ENCODE data around the gene SLC22A3.
"Not testable (repeated sequence)": the region's sequence is repeated elsewhere in the genome, so short reads cannot be mapped to it uniquely, and the experiment has no call there.

The SLC22A3 gene

GRCh38 chr6:160348223-160349019 is at the start of gene SLC22A3:
SLC22A3 (plus strand) TSS chr6:160348378; CDS start chr6:160348420, 42 bp downstream.
- DNase-seq (ENCODE audit: low spot score), result no peak

GRCh38 chr6:160299559-160299958 is 48.6 kb upstream of the SLC22A3 start:
- no peak for DNase-seq (ENCODE audit: low spot score)

- no peak for DNase-seq (ENCODE audit: low spot score)
These were observed 48.0 kb upstream of the SLC22A3 start for GRCh38 chr6:160300076-160300695.

- no peak for DNase-seq (ENCODE audit: low spot score)
These were observed 46.8 kb upstream of the SLC22A3 start for GRCh38 chr6:160301339-160301738.

GRCh38 chr6:160302431-160303082 is 45.6 kb upstream of the SLC22A3 start:
- not testable (repeated sequence) for DNase-seq (ENCODE audit: low spot score)

- no peak for DNase-seq (ENCODE audit: low spot score)
These were observed 44.4 kb upstream of the SLC22A3 start for GRCh38 chr6:160303806-160304205.

GRCh38 chr6:160305926-160306713 is 42.1 kb upstream of the SLC22A3 start:
- no peak for DNase-seq (ENCODE audit: low spot score)

GRCh38 chr6:160309718-160310117 is 38.5 kb upstream of the SLC22A3 start:
- no peak for DNase-seq (ENCODE audit: low spot score)

- no peak for DNase-seq (ENCODE audit: low spot score)
These were observed 35.3 kb upstream of the SLC22A3 start for GRCh38 chr6:160312900-160313299.

- DNase-seq (ENCODE audit: low spot score), result no peak
These were observed 32.9 kb upstream of the SLC22A3 start for GRCh38 chr6:160315310-160315709.

GRCh38 chr6:160316261-160316660 is 31.9 kb upstream of the SLC22A3 start:
- no peak for DNase-seq (ENCODE audit: low spot score)

- DNase-seq (ENCODE audit: low spot score), result no peak
These were observed 28.9 kb upstream of the SLC22A3 start for GRCh38 chr6:160319246-160319645.

GRCh38 chr6:160321729-160322505 is 26.3 kb upstream of the SLC22A3 start:
- DNase-seq (ENCODE audit: low spot score), result no peak

GRCh38 chr6:160327981-160328380 is 20.2 kb upstream of the SLC22A3 start:
- no peak for DNase-seq (ENCODE audit: low spot score)

- no peak for DNase-seq (ENCODE audit: low spot score)
These were observed 19.7 kb upstream of the SLC22A3 start for GRCh38 chr6:160328447-160328846.

GRCh38 chr6:160329188-160329587 is 19.0 kb upstream of the SLC22A3 start:
- DNase-seq (ENCODE audit: low spot score), result no peak

- no peak for DNase-seq (ENCODE audit: low spot score)
These were observed 17.6 kb upstream of the SLC22A3 start for GRCh38 chr6:160330619-160331018.

GRCh38 chr6:160331204-160331603 is 17.0 kb upstream of the SLC22A3 start:
- DNase-seq (ENCODE audit: low spot score), result no peak

GRCh38 chr6:160331753-160332152 is 16.4 kb upstream of the SLC22A3 start:
- no peak for DNase-seq (ENCODE audit: low spot score)

GRCh38 chr6:160333101-160333500 is 15.1 kb upstream of the SLC22A3 start:
- DNase-seq (ENCODE audit: low spot score), result no peak

GRCh38 chr6:160333841-160334240 is 14.3 kb upstream of the SLC22A3 start:
- DNase-seq (ENCODE audit: low spot score), result no peak

Measured in RKO (cell line).